CD14-positive monocyte (primary cell): ENCODE data around the gene TNIP1. TPM values are rescaled to one million over a fixed set of nuclear protein-coding genes. Genes with fewer than 3 reads are reported as not detected.

ENCODE experiments used
- DNase-seq, 3 donors: peaks; one replicate each; pipeline ENCODE4 v3.0.0-alpha.2; 2011 to 2022
- H2AFZ ChIP-seq: 2 replicates; pipeline ENCODE4 v1.6.0; 2012; ENCODE audit warnings: mild to moderate bottlenecking, low read depth, low read length, inconsistent platforms; ENCODE audit not compliant: insufficient read depth, poor library complexity, severe bottlenecking
- H3K27ac ChIP-seq, 2 donors: 1 replicate in 1 of 2; 2 replicates in 1 of 2; pipeline ENCODE4 v1.5.1; 2012 to 2013; ENCODE audit warnings: low read length in 2 of 2, control low read depth in 1 of 2, inconsistent platforms in 1 of 2, low read depth in 1 of 2, mild to moderate bottlenecking in 1 of 2
- H3K27me3 ChIP-seq, 2 donors: one replicate each; pipeline versions ENCODE4 v1.6.0 to v1.6.1; 2011 to 2013; ENCODE audit warnings: low read length in 2 of 2; ENCODE audit not compliant: control insufficient read depth in 2 of 2, insufficient read depth in 2 of 2
- H3K36me3 ChIP-seq, 2 donors: replicated peaks in 1 of 2; 1 replicate in 1 of 2; 2 replicates in 1 of 2; pipeline versions ENCODE4 v1.5.1 to v1.6.1; 2012 to 2013; ENCODE audit warnings: low read length in 2 of 2, control low read depth in 1 of 2, inconsistent platforms in 1 of 2, mild to moderate bottlenecking in 1 of 2; ENCODE audit not compliant: insufficient read depth in 2 of 2, control insufficient read depth in 1 of 2
- H3K4me1 ChIP-seq, 2 donors: 1 replicate in 1 of 2; 2 replicates in 1 of 2; pipeline versions ENCODE4 v1.5.1 to v1.6.1; 2012 to 2013; ENCODE audit warnings: low read length in 2 of 2, control low read depth in 1 of 2, inconsistent platforms in 1 of 2, mild to moderate bottlenecking in 1 of 2, moderate library complexity in 1 of 2; ENCODE audit not compliant: insufficient read depth in 2 of 2, control insufficient read depth in 1 of 2
- H3K4me2 ChIP-seq: replicated peaks from 2 replicates; pipeline ENCODE3; 2012; ENCODE audit warnings: low read length, moderate library complexity, mild to moderate bottlenecking; ENCODE audit not compliant: poor library complexity, severe bottlenecking; ENCODE audit errors: extremely low read depth
- H3K4me3 ChIP-seq, 3 experiments: fragments of 200-600 bp in 1 of 3; sonication (generic) in 1 of 3; replicated peaks in 1 of 3; 1 replicate in 2 of 3; 2 replicates in 1 of 3; pipeline ENCODE4 v1.5.1; 2011 to 2013; ENCODE audit warnings: low read length in 3 of 3, mild to moderate bottlenecking in 3 of 3, control low read depth in 2 of 3, low read depth in 2 of 3, inconsistent platforms in 1 of 3, moderate library complexity in 1 of 3
- H3K79me2 ChIP-seq: 2 replicates; pipeline ENCODE4 v1.6.0; 2012; ENCODE audit warnings: mild to moderate bottlenecking, control low read depth, inconsistent platforms, low read length, moderate library complexity; ENCODE audit not compliant: insufficient read depth
- H3K9ac ChIP-seq: 2 replicates; pipeline ENCODE4 v1.6.0; 2017; ENCODE audit warnings: low read length, mild to moderate bottlenecking; ENCODE audit not compliant: insufficient read depth, poor library complexity, severe bottlenecking
- H3K9me3 ChIP-seq, 2 donors: replicated peaks in 1 of 2; 1 replicate in 1 of 2; 2 replicates in 1 of 2; pipeline versions ENCODE4 v1.5.1 to v1.6.1; 2012 to 2013; ENCODE audit warnings: low read length in 2 of 2, control low read depth in 1 of 2; ENCODE audit not compliant: control insufficient read depth in 1 of 2, insufficient read depth in 1 of 2
- H4K20me1 ChIP-seq: 2 replicates; pipeline ENCODE4 v1.6.0; 2012; ENCODE audit warnings: mild to moderate bottlenecking, low read length, control low read depth, moderate library complexity; ENCODE audit not compliant: insufficient read depth
- H3K27ac Mint-ChIP-seq, 7 donors: one replicate each; pipeline ENCODE4 v1.8.0; 2020; ENCODE audit warnings: mild to moderate bottlenecking in 7 of 7, mixed read lengths in 7 of 7, moderate library complexity in 6 of 7, inconsistent platforms in 2 of 7
- H3K27me3 Mint-ChIP-seq, 3 donors: one replicate each; pipeline ENCODE4 v1.8.0; 2021 to 2022; ENCODE audit warnings: low read depth in 3 of 3, mild to moderate bottlenecking in 3 of 3, mixed read lengths in 3 of 3, moderate library complexity in 3 of 3, inconsistent platforms in 1 of 3
- H3K36me3 Mint-ChIP-seq, 2 donors: one replicate each; pipeline ENCODE4 v1.8.0; 2020; ENCODE audit warnings: mixed read lengths in 2 of 2, inconsistent platforms in 1 of 2, mild to moderate bottlenecking in 1 of 2
- H3K4me1 Mint-ChIP-seq: one replicate; pipeline ENCODE4 v1.8.0; 2020; ENCODE audit warnings: mild to moderate bottlenecking, mixed read lengths
- H3K4me3 Mint-ChIP-seq, 2 donors: one replicate each; pipeline ENCODE4 v1.8.0; 2020; ENCODE audit warnings: mild to moderate bottlenecking in 2 of 2, mixed read lengths in 2 of 2, moderate library complexity in 1 of 2
- H3K9me3 Mint-ChIP-seq, 7 donors: one replicate each; pipeline ENCODE4 v1.8.0; 2020 to 2022; ENCODE audit warnings: mixed read lengths in 7 of 7, mild to moderate bottlenecking in 6 of 7, moderate library complexity in 6 of 7, inconsistent platforms in 2 of 7
- CTCF ChIP-seq: fragments of 200-600 bp; IDR thresholded peaks from one replicate; pipeline ENCODE4 v1.8.0; 2022; ENCODE audit warnings: antibody characterized with exemption, mild to moderate bottlenecking
- WGBS: methylation state at CpG from one replicate; pipeline ENCODE4 v1.1.5; 2013; ENCODE audit warnings: missing lambda C conversion rate; ENCODE audit not compliant: insufficient coverage; 5-methylcytosine and 5-hydroxymethylcytosine counted together
- intact Hi-C, 2 donors: fragments of 100-400 bp; cut with micrococcal nuclease; formaldehyde crosslinking; loops; one replicate each; pipeline versions ENCODE4 v1.15.0 to v1.15.1; 2023
- polyA plus RNA-seq, 3 donors: library from polyadenylated mRNA; depleted of rRNA in 1 of 3; unstranded in 2 of 3; stranded (reverse) in 1 of 3; fragments of 300-500 nt in 2 of 3; fragments of >200 nt in 1 of 3; fragmentation: Illumina TruSeq in 2 of 3; gene quantifications; 1 replicate in 2 of 3; 2 replicates in 1 of 3; pipeline ENCODE4 v1.2.3, GENCODE V29; 2012 to 2021

TNIP1 gene
- polyA plus RNA-seq, 3 donors: 30.8 to 108 (median 46.4) TPM

- 94% methylated on average over 3 of the region's 7 CpGs for WGBS
- no peak overlapping the region for H3K4me3 ChIP-seq
- peaks cover 36 to 51% of the 10 kb centered on the region in 2 donors for H3K36me3 ChIP-seq
- Mint-ChIP-seq H3K9me3 (peaks cover 0 to 1% (median 0%) of the 10 kb centered on the region in 7 donors), H3K27me3 (peaks cover 3 to 10% (median 6%) of the 10 kb centered on the region in 3 donors), H3K4me1 (peaks cover 48% of the 10 kb centered on the region), H3K4me3 (no peak overlapping the region), H3K36me3 (peaks cover 51 to 62% of the 10 kb centered on the region in 2 donors), H3K27ac (no peak overlapping the region)
- peaks cover 37% of the 10 kb centered on the region in 2 donors for H3K4me1 ChIP-seq
- H4K20me1 ChIP-seq: peaks cover 58% of the 10 kb centered on the region
- no peaks in the 10 kb centered on the region for H3K9me3 ChIP-seq
- no peaks in the 10 kb centered on the region for H3K79me2 ChIP-seq
- no peak for DNase-seq
- no peak for TF ChIP-seq CTCF
- H3K4me2 ChIP-seq: no peak overlapping the region
- peak overlapping the region in 1 of 2 donors; percentile 15 for H3K27ac ChIP-seq
- no peak overlapping the region for H2AFZ ChIP-seq
- intact Hi-C loops: no loop called here
- no peak overlapping the region for H3K9ac ChIP-seq
- no peaks in the 10 kb centered on the region for H3K27me3 ChIP-seq
Observed at GRCh38 chr5:151025250-151025606, 55.6 kb downstream of the TNIP1 start.

- H3K4me1 Mint-ChIP-seq: peaks cover 52% of the 10 kb centered on the region
- H3K9me3 Mint-ChIP-seq: peaks cover 0 to 1% (median 0%) of the 10 kb centered on the region in 7 donors
- Histone ChIP-seq H3K9me3 (no peaks in the 10 kb centered on the region), H3K79me2 (no peaks in the 10 kb centered on the region), H2AFZ (no peak overlapping the region), H3K4me3 (no peak overlapping the region), H3K4me2 (no peak overlapping the region), H3K9ac (no peak overlapping the region), H3K4me1 (peaks cover 42 to 43% of the 10 kb centered on the region in 2 donors), H3K27me3 (no peaks in the 10 kb centered on the region), H4K20me1 (peaks cover 55% of the 10 kb centered on the region), H3K27ac (peak overlapping the region in 1 of 2 donors; percentile 15), H3K36me3 (peaks cover 30 to 45% of the 10 kb centered on the region in 2 donors)
- intact Hi-C loops: no loop called here
- WGBS: 71% methylated on average over 1 of the region's 7 CpGs
- DNase-seq: peak in 1 of 3 donors; percentile 65
- TF ChIP-seq CTCF: no peak
- peaks cover 45 to 56% of the 10 kb centered on the region in 2 donors for H3K36me3 Mint-ChIP-seq
- peaks cover 3 to 10% (median 6%) of the 10 kb centered on the region in 3 donors for H3K27me3 Mint-ChIP-seq
- H3K27ac Mint-ChIP-seq: peak overlapping the region in 3 of 7 donors; percentile 2 to 72 (median 13)
- H3K4me3 Mint-ChIP-seq: no peak overlapping the region
Observed at GRCh38 chr5:151024440-151025249, 56.2 kb downstream of the TNIP1 start.
